Adipocyte (in vitro differentiated cells): Measurements from ENCODE around the gene ARHGAP6.
"Not testable (repeated sequence)": the region's sequence is repeated elsewhere in the genome, so short reads cannot be mapped to it uniquely, and the experiment has no call there.

Experiments used
- DNase-seq: peaks from one replicate; pipeline ENCODE4 v3.0.0-alpha.2; 2015; ENCODE audit warnings: low read depth
- H3K27me3 ChIP-seq: replicated peaks from 2 replicates; pipeline ENCODE4 v1.7.0; 2013; ENCODE audit warnings: mild to moderate bottlenecking, low read length, moderate library complexity; ENCODE audit not compliant: control insufficient read depth, insufficient read depth
- H3K36me3 ChIP-seq: 2 replicates; pipeline ENCODE4 v1.7.0; 2013; ENCODE audit warnings: low read length, mild to moderate bottlenecking, moderate library complexity; ENCODE audit not compliant: control insufficient read depth, insufficient read depth, severe bottlenecking
- H3K4me1 ChIP-seq: 2 replicates; pipeline ENCODE4 v1.7.0; 2013; ENCODE audit warnings: mild to moderate bottlenecking, low read length, moderate library complexity; ENCODE audit not compliant: control insufficient read depth, insufficient read depth
- H3K4me3 ChIP-seq: 2 replicates; pipeline ENCODE4 v1.7.0; 2013; ENCODE audit warnings: mild to moderate bottlenecking, low read length, moderate library complexity
- H3K9ac ChIP-seq: 2 replicates; pipeline ENCODE4 v1.7.0; 2013; ENCODE audit warnings: mild to moderate bottlenecking, low read length, moderate library complexity
- H3K9me3 ChIP-seq: 2 replicates; pipeline ENCODE4 v1.7.0; 2013; ENCODE audit warnings: mild to moderate bottlenecking, low read length, moderate library complexity; ENCODE audit not compliant: control insufficient read depth

The ARHGAP6 gene

GRCh38 chrX:11540532-11541377 is 125.0 kb downstream of the ARHGAP6 start:
- no peaks in the 10 kb centered on the region for H3K27me3 ChIP-seq
- no peaks in the 10 kb centered on the region for H3K36me3 ChIP-seq
- peaks cover 5% of the 10 kb centered on the region for H3K4me1 ChIP-seq
- no peak overlapping the region for H3K4me3 ChIP-seq
- DNase-seq: no peak
- H3K9ac ChIP-seq: no peak overlapping the region
- H3K9me3 ChIP-seq: no peaks in the 10 kb centered on the region

- H3K4me1 ChIP-seq: peaks cover 11% of the 10 kb centered on the region
- no peak overlapping the region for H3K4me3 ChIP-seq
- peak; percentile 10 for DNase-seq
- no peaks in the 10 kb centered on the region for H3K36me3 ChIP-seq
- H3K9ac ChIP-seq: no peak overlapping the region
- H3K27me3 ChIP-seq: no peaks in the 10 kb centered on the region
- no peaks in the 10 kb centered on the region for H3K9me3 ChIP-seq
These were observed 128.6 kb downstream of the ARHGAP6 start for GRCh38 chrX:11537141-11537540.

GRCh38 chrX:11535156-11535919 is 130.4 kb downstream of the ARHGAP6 start:
- no peak overlapping the region for H3K9ac ChIP-seq
- peak; percentile 17 for DNase-seq
- H3K4me3 ChIP-seq: no peak overlapping the region
- H3K36me3 ChIP-seq: no peaks in the 10 kb centered on the region
- no peaks in the 10 kb centered on the region for H3K27me3 ChIP-seq
- no peaks in the 10 kb centered on the region for H3K9me3 ChIP-seq
- peaks cover 16% of the 10 kb centered on the region for H3K4me1 ChIP-seq

- H3K4me3 ChIP-seq: peak overlapping the region; percentile 41
- peaks cover 16% of the 10 kb centered on the region for H3K4me1 ChIP-seq
- H3K9ac ChIP-seq: peak overlapping the region; percentile 31
- no peaks in the 10 kb centered on the region for H3K27me3 ChIP-seq
- peak; percentile 89 for DNase-seq
- H3K9me3 ChIP-seq: no peaks in the 10 kb centered on the region
- H3K36me3 ChIP-seq: no peaks in the 10 kb centered on the region
These were observed 132.5 kb downstream of the ARHGAP6 start for GRCh38 chrX:11533199-11533651.

- H3K27me3 ChIP-seq: no peaks in the 10 kb centered on the region
- peak overlapping the region; percentile 31 for H3K9ac ChIP-seq
- peak overlapping the region; percentile 41 for H3K4me3 ChIP-seq
- H3K4me1 ChIP-seq: peaks cover 14% of the 10 kb centered on the region
- no peaks in the 10 kb centered on the region for H3K36me3 ChIP-seq
- H3K9me3 ChIP-seq: no peaks in the 10 kb centered on the region
- peak; percentile 40 for DNase-seq
These were observed 133.2 kb downstream of the ARHGAP6 start for GRCh38 chrX:11532291-11533078.

GRCh38 chrX:11531226-11531625 is 134.5 kb downstream of the ARHGAP6 start:
- DNase-seq: peak; percentile 62
- no peaks in the 10 kb centered on the region for H3K9me3 ChIP-seq
- H3K4me3 ChIP-seq: no peak overlapping the region
- H3K4me1 ChIP-seq: peaks cover 11% of the 10 kb centered on the region
- H3K36me3 ChIP-seq: no peaks in the 10 kb centered on the region
- H3K9ac ChIP-seq: peak overlapping the region; percentile 14
- H3K27me3 ChIP-seq: no peaks in the 10 kb centered on the region

GRCh38 chrX:11530621-11531020 is 135.1 kb downstream of the ARHGAP6 start:
- DNase-seq: peak; percentile 44
- H3K36me3 ChIP-seq: no peaks in the 10 kb centered on the region
- no peak overlapping the region for H3K4me3 ChIP-seq
- peaks cover 11% of the 10 kb centered on the region for H3K4me1 ChIP-seq
- H3K9me3 ChIP-seq: no peaks in the 10 kb centered on the region
- peak overlapping the region; percentile 14 for H3K9ac ChIP-seq
- H3K27me3 ChIP-seq: no peaks in the 10 kb centered on the region

GRCh38 chrX:11528623-11529022 is 137.1 kb downstream of the ARHGAP6 start:
- H3K9me3 ChIP-seq: no peaks in the 10 kb centered on the region
- no peak for DNase-seq
- no peak overlapping the region for H3K9ac ChIP-seq
- H3K27me3 ChIP-seq: no peaks in the 10 kb centered on the region
- H3K36me3 ChIP-seq: no peaks in the 10 kb centered on the region
- peaks cover 11% of the 10 kb centered on the region for H3K4me1 ChIP-seq
- no peak overlapping the region for H3K4me3 ChIP-seq

GRCh38 chrX:11525685-11526084 is 140.0 kb downstream of the ARHGAP6 start:
- H3K27me3 ChIP-seq: no peaks in the 10 kb centered on the region
- no peak overlapping the region for H3K9ac ChIP-seq
- no peaks in the 10 kb centered on the region for H3K36me3 ChIP-seq
- H3K4me1 ChIP-seq: no peaks in the 10 kb centered on the region
- H3K4me3 ChIP-seq: no peak overlapping the region
- no peaks in the 10 kb centered on the region for H3K9me3 ChIP-seq
- no peak for DNase-seq

GRCh38 chrX:11519234-11519633 is 146.5 kb downstream of the ARHGAP6 start:
- H3K36me3 ChIP-seq, H3K9ac ChIP-seq, DNase-seq, H3K27me3 ChIP-seq, H3K4me3 ChIP-seq, H3K9me3 ChIP-seq, H3K4me1 ChIP-seq: not testable (repeated sequence)

- peaks cover 5% of the 10 kb centered on the region for H3K9me3 ChIP-seq
- no peak overlapping the region for H3K4me3 ChIP-seq
- H3K27me3 ChIP-seq: no peaks in the 10 kb centered on the region
- H3K4me1 ChIP-seq: peaks cover 9% of the 10 kb centered on the region
- H3K9ac ChIP-seq: no peak overlapping the region
- no peaks in the 10 kb centered on the region for H3K36me3 ChIP-seq
- peak; percentile 55 for DNase-seq
These were observed 155.9 kb downstream of the ARHGAP6 start for GRCh38 chrX:11509786-11510185.
